Retinal pigment epithelial cell (primary cell): Measurements from ENCODE around the gene IRF5.
"Not testable (repeated sequence)": the region's sequence is repeated elsewhere in the genome, so short reads cannot be mapped to it uniquely, and the experiment has no call there.

Experiments
- DNase-seq: peaks from one replicate; pipeline ENCODE4 v3.0.0-alpha.2; 2010; ENCODE audit warnings: low read depth
- H3K4me3 ChIP-seq: 2 replicates; pipeline ENCODE4 v1.5.1; 2011; ENCODE audit warnings: mild to moderate bottlenecking, low read length, control low read depth, moderate library complexity
- CTCF ChIP-seq: conservative IDR thresholded peaks from 2 replicates; pipeline ENCODE4 v1.5.1; 2011; ENCODE audit warnings: low read depth, low read length, control low read depth, inconsistent platforms

IRF5 gene

GRCh38 chr7:128908750-128909624, 28.7 kb upstream of the IRF5 start:
- peak overlapping the region; percentile 48 for H3K4me3 ChIP-seq
- DNase-seq, result no peak
- no peak for TF ChIP-seq CTCF

GRCh38 chr7:128909625-128910568, 27.8 kb upstream of the IRF5 start:
- no peak for TF ChIP-seq CTCF
- DNase-seq, result no peak
- peak overlapping the region; percentile 48 for H3K4me3 ChIP-seq

GRCh38 chr7:128910569-128910945, 27.2 kb upstream of the IRF5 start, which contains the start of gene KCP:
TSS of gene KCP (minus strand) at chr7:128910709. CDS start at chr7:128910676, 33 bp downstream.
- DNase-seq, result no peak
- no peak for TF ChIP-seq CTCF
- H3K4me3 ChIP-seq, result peak within 1 kb of the TSS; percentile 48

GRCh38 chr7:128911423-128912031, 26.2 kb upstream of the IRF5 start:
- TF ChIP-seq CTCF, result no peak
- no peak for DNase-seq
- H3K4me3 ChIP-seq, result no peak overlapping the region

GRCh38 chr7:128912281-128912680, 25.4 kb upstream of the IRF5 start:
- TF ChIP-seq CTCF, result no peak
- H3K4me3 ChIP-seq, result no peak overlapping the region
- DNase-seq, result no peak

GRCh38 chr7:128912709-128913495, 24.8 kb upstream of the IRF5 start:
- not testable (repeated sequence) for DNase-seq, H3K4me3 ChIP-seq
